IMR-90 (cell line): ENCODE data around the gene E2F3. TPM values are rescaled to one million over a fixed set of nuclear protein-coding genes. Genes with fewer than 3 reads are reported as not detected.

Experiments used
- ATAC-seq: fragments of 200-7000 bp; cut with Tn5 transposase; 2 replicates; pipeline ENCODE4 v1.9.1; 2020; ENCODE audit warnings: low read depth, mild to moderate bottlenecking, moderate library complexity
- BruUV-seq: library from RNA; stranded (reverse); fragments of 400-500 nt; replicated peaks from 2 replicates; lab custom pipeline; 2021; lab: Mats Ljungman, UMichigan
- CTCF ChIA-PET: fragments of 300-600 bp; formaldehyde crosslinking; extraction: SDS; loops from one replicate; lab custom pipeline; 2021; ENCODE audit warnings: antibody characterized with exemption; lab: Yijun Ruan, JAX
- POLR2A ChIA-PET: fragments of 300-600 bp; sonication (Branson Sonifier 250); formaldehyde crosslinking; loops from one replicate; lab custom pipeline; 2022; ENCODE audit warnings: antibody characterized with exemption; ENCODE audit not compliant: unreplicated experiment; lab: Charles Lee
- DNase-seq: peaks from one replicate; pipeline ENCODE4 v3.0.0; 2013
- H2AFZ ChIP-seq: replicated peaks from 2 replicates; pipeline ENCODE3; 2013; ENCODE audit warnings: low read length, mild to moderate bottlenecking; ENCODE audit not compliant: poor library complexity
- H2AK5ac ChIP-seq: 2 replicates; pipeline ENCODE4 v1.6.1; 2013; ENCODE audit warnings: low read depth, low read length, inconsistent platforms
- H2AK9ac ChIP-seq: replicated peaks from 2 replicates; pipeline ENCODE3; 2013; ENCODE audit warnings: mild to moderate bottlenecking, low read depth, low read length, moderate library complexity; ENCODE audit not compliant: poor library complexity
- H2BK120ac ChIP-seq: 2 replicates; pipeline ENCODE4 v1.6.1; 2013; ENCODE audit warnings: low read depth, low read length, inconsistent platforms
- H2BK15ac ChIP-seq: 3 replicates; pipeline ENCODE4 v1.6.1; 2013; ENCODE audit warnings: low read depth, low read length, inconsistent platforms
- H2BK20ac ChIP-seq: 2 replicates; pipeline ENCODE4 v1.6.1; 2013; ENCODE audit warnings: low read depth, mild to moderate bottlenecking, inconsistent platforms, low read length, moderate library complexity
- H2BK5ac ChIP-seq: 2 replicates; pipeline ENCODE4 v1.6.1; 2013; ENCODE audit warnings: mild to moderate bottlenecking, low read depth, low read length, inconsistent platforms; ENCODE audit not compliant: poor library complexity, severe bottlenecking
- H3K14ac ChIP-seq: replicated peaks from 2 replicates; pipeline ENCODE4 v1.6.1; 2013; ENCODE audit warnings: low read depth, low read length, inconsistent platforms
- H3K18ac ChIP-seq: 2 replicates; pipeline ENCODE4 v1.6.1; 2013; ENCODE audit warnings: low read depth, low read length, control low read depth
- H3K23ac ChIP-seq: 2 replicates; pipeline ENCODE4 v1.6.1; 2013; ENCODE audit warnings: low read depth, low read length, inconsistent platforms
- H3K27ac ChIP-seq: 2 replicates; pipeline ENCODE4 v1.5.1; 2013; ENCODE audit warnings: mild to moderate bottlenecking, control low read depth, low read length; ENCODE audit not compliant: insufficient read depth
- H3K27me3 ChIP-seq: 2 replicates; pipeline ENCODE4 v1.6.1; 2013; ENCODE audit warnings: low read length; ENCODE audit not compliant: control insufficient read depth, insufficient read depth
- H3K36me3 ChIP-seq: 2 replicates; pipeline ENCODE4 v1.6.1; 2013; ENCODE audit warnings: low read length, mixed read lengths; ENCODE audit not compliant: control insufficient read depth, insufficient read depth
- H3K4ac ChIP-seq: 2 replicates; pipeline ENCODE4 v1.6.1; 2013; ENCODE audit warnings: low read depth, low read length, inconsistent platforms
- H3K4me1 ChIP-seq: 2 replicates; pipeline ENCODE4 v1.6.1; 2013; ENCODE audit warnings: low read length, mixed read lengths; ENCODE audit not compliant: control insufficient read depth, insufficient read depth
- H3K4me2 ChIP-seq: 2 replicates; pipeline ENCODE4 v1.6.1; 2013; ENCODE audit warnings: low read depth, mild to moderate bottlenecking, control low read depth, low read length, moderate library complexity
- H3K4me3 ChIP-seq: 2 replicates; pipeline ENCODE4 v1.5.1; 2013; ENCODE audit warnings: low read depth, mild to moderate bottlenecking, control low read depth, low read length, moderate library complexity; ENCODE audit not compliant: insufficient read depth
- H3K56ac ChIP-seq: 2 replicates; pipeline ENCODE4 v1.6.1; 2013; ENCODE audit warnings: low read length, inconsistent platforms; ENCODE audit not compliant: insufficient read depth; ENCODE audit errors: extremely low read depth
- H3K79me1 ChIP-seq, 2 experiments: 2 replicates each; pipeline ENCODE4 v1.6.1; 2013; ENCODE audit warnings: low read length in 2 of 2, inconsistent platforms in 1 of 2, low read depth in 1 of 2
- H3K9ac ChIP-seq: 2 replicates; pipeline ENCODE4 v1.6.1; 2013; ENCODE audit warnings: low read depth, low read length, control low read depth
- H3K9me1 ChIP-seq: 2 replicates; pipeline ENCODE4 v1.6.1; 2013; ENCODE audit warnings: low read length, inconsistent platforms; ENCODE audit not compliant: insufficient read depth
- H3K9me3 ChIP-seq: 2 replicates; pipeline ENCODE4 v1.6.1; 2013; ENCODE audit warnings: low read length; ENCODE audit not compliant: control insufficient read depth, insufficient read depth
- H4K20me1 ChIP-seq: 2 replicates; pipeline ENCODE4 v1.6.1; 2013; ENCODE audit warnings: low read length, inconsistent platforms; ENCODE audit not compliant: insufficient read depth
- H4K5ac ChIP-seq: 2 replicates; pipeline ENCODE4 v1.6.1; 2013; ENCODE audit warnings: mild to moderate bottlenecking, low read depth, low read length, control low read depth
- H4K8ac ChIP-seq, 2 experiments: 2 replicates each; pipeline ENCODE4 v1.6.1; 2013; ENCODE audit warnings: low read depth in 2 of 2, low read length in 2 of 2, control low read depth in 1 of 2, inconsistent platforms in 1 of 2
- H4K91ac ChIP-seq: 2 replicates; pipeline ENCODE4 v1.6.1; 2013; ENCODE audit warnings: low read depth, low read length, inconsistent platforms; ENCODE audit not compliant: insufficient read depth
- BHLHE40 ChIP-seq: fragments of 150-350 bp; IDR thresholded peaks from 2 replicates; pipeline ENCODE4 v1.6.1; 2016; ENCODE audit warnings: mild to moderate bottlenecking, low read depth, low read length
- CEBPB ChIP-seq: IDR thresholded peaks from 2 replicates; pipeline ENCODE4 v1.6.1; 2012; ENCODE audit warnings: low read depth, low read length, improper control_type of control experiment
- WGBS, 2 experiments: methylation state at CpG; one replicate each; pipeline versions ENCODE4 v1.1.5 to v1.1.7; 2013; ENCODE audit warnings: missing lambda C conversion rate in 2 of 2; ENCODE audit not compliant: insufficient read length in 1 of 2; ENCODE audit errors: extremely low coverage in 2 of 2; 5-methylcytosine and 5-hydroxymethylcytosine counted together
- dilution Hi-C: fragments of 300-500 bp; cut with HindIII; formaldehyde crosslinking; loops from one replicate; pipeline ENCODE4 v1.14.3; 2018; ENCODE audit warnings: low sequenced_read_pairs; ENCODE audit not compliant: unreplicated experiment
- in situ Hi-C: fragments of 300-500 bp; cut with MboI; formaldehyde crosslinking; loops from 3 replicates; pipeline ENCODE4 v1.14.3; 2019; ENCODE audit warnings: low sequenced_read_pairs, inconsistent platforms, mixed read lengths
- intact Hi-C: fragments of 100-400 bp; cut with micrococcal nuclease; formaldehyde crosslinking; loops from 2 replicates; pipeline ENCODE4 v1.10.0; 2022
- polyA plus RNA-seq, 3 experiments: library from polyadenylated mRNA; depleted of rRNA; stranded (reverse); fragments of >200 nt; gene quantifications; 2 replicates each; pipeline ENCODE4 v1.2.3, GENCODE V29; 2012; ENCODE audit warnings: low replicate concordance in 1 of 3
- total RNA-seq: library from RNA; depleted of rRNA; stranded (reverse); fragments of >200 nt; gene quantifications from 2 replicates; pipeline ENCODE4 v1.2.3, GENCODE V29; 2012

The E2F3 gene
- total and polyA plus RNA-seq, 2 of the 4 experiments (the other 2 are of a cell fraction) = 2.3 to 8.2 TPM

DNA sequence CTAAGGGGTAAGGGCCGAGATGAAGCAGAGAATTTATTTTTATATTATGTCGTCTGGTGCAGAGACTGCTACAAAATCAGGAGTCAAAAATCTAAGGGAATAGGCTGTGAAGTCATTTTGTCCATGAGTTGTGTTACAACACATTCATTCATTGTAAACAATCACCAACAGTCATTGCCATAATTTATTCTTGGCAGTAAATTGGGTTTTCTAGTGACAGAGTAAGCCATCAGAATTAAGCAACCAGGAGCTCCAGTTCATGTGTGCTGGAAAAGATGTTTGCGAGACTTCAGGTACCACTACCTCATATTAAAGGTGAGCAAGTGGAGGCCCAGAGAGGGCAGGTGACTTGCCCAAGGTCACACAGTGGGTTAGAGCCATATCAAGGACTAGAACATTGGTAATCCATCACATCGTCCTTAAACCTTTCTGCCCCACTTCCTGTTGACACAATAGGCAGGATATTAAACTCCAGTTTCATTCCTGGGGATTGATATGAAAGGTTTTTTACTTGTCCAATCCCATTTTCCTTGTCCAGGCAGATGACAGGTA is 46.0 kb downstream of the E2F3 start:
- no peak overlapping the region for H2BK20ac ChIP-seq
- no peak overlapping the region for H3K14ac ChIP-seq
- H4K20me1 ChIP-seq = peaks cover 73% of the 10 kb centered on the region
- no peak overlapping the region for H2AK5ac ChIP-seq
- ATAC-seq = peak; percentile 63; the same call in 1 of the 2 replicates
- H3K36me3 ChIP-seq = peaks cover 4% of the 10 kb centered on the region; the same call in 1 of the 2 replicates
- peaks cover 20% of the 10 kb centered on the region for H3K9me1 ChIP-seq
- peaks cover 11% of the 10 kb centered on the region for H3K4me1 ChIP-seq
- no peak overlapping the region for H2BK120ac ChIP-seq
- no TSS peak for BruUV-seq
- H4K5ac ChIP-seq = no peak overlapping the region
- no peak overlapping the region for H2AFZ ChIP-seq
- H3K9me3 ChIP-seq = no peaks in the 10 kb centered on the region
- POLR2A ChIA-PET = no interaction called here
- H2BK5ac ChIP-seq = peak overlapping the region; percentile 20
- H3K56ac ChIP-seq = no peak overlapping the region
- dilution Hi-C loops = no loop called here
- no peak overlapping the region for H4K91ac ChIP-seq
- TF ChIP-seq BHLHE40 (no peak), CEBPB (peak; percentile 55; the same call in 1 of the 2 replicates)
- H3K4ac ChIP-seq = no peak overlapping the region
- in situ Hi-C loops = no loop called here
- H4K8ac ChIP-seq = no peak overlapping the region
- H3K9ac ChIP-seq = no peak overlapping the region
- H3K27ac ChIP-seq = no peak overlapping the region
- no peak overlapping the region for H3K18ac ChIP-seq
- no peak overlapping the region for H3K23ac ChIP-seq
- CTCF ChIA-PET = no interaction called here
- no peaks in the 10 kb centered on the region for H3K27me3 ChIP-seq
- intact Hi-C loops = no loop called here
- H2BK15ac ChIP-seq = no peak overlapping the region
- no peak overlapping the region for H3K4me2 ChIP-seq
- H2AK9ac ChIP-seq = no peak overlapping the region
- DNase-seq = peak; percentile 47
- no peak overlapping the region for H3K4me3 ChIP-seq
- no CpG with 5 or more reads among the region's 4 CpGs for WGBS, 2 experiments
- peaks cover 20 to 62% of the 10 kb centered on the region in 2 experiments for H3K79me1 ChIP-seq
